ENCODE data around the gene SRSF7.

The SRSF7 gene

DNA sequence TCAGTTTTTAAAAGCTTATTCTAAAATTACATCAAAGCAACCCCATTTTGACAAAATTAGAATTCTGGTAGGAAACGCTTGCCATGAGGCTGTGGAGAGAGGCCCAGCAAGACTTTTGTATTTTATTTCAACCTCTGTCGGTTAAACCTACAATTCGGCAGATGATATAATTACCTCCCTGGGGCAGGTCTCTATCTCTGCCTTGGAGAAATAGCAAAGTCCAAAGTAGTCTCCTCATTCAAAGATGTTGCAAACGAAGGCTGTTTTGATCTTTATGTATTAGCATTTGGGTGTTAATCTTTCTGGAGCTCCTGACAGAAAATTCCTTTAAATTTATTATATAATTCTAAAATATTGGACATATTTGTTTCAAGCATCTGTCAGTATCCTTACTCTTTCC, 49.6 kb downstream of the SRSF7 start:
- H3K4me3 ChIP-seq (ENCODE audit: low read depth, low read length), result no peak overlapping the region
- H3K4me1 ChIP-seq (ENCODE audit: control insufficient read depth, insufficient read depth, low read length), result no peaks in the 10 kb centered on the region
- H3K27ac ChIP-seq (ENCODE audit: low read depth, low read length), result no peak overlapping the region
- no peaks in the 10 kb centered on the region for H3K9me3 ChIP-seq (ENCODE audit: control insufficient read depth, insufficient read depth, low read length)
- H3K27me3 ChIP-seq (ENCODE audit: control insufficient read depth, insufficient read depth, low read length), result no peaks in the 10 kb centered on the region
- no peaks in the 10 kb centered on the region for H3K36me3 ChIP-seq (ENCODE audit: control insufficient read depth, insufficient read depth, low read length)
- no peak overlapping the region for H3K9ac ChIP-seq (ENCODE audit: low read depth, low read length)

DNA sequence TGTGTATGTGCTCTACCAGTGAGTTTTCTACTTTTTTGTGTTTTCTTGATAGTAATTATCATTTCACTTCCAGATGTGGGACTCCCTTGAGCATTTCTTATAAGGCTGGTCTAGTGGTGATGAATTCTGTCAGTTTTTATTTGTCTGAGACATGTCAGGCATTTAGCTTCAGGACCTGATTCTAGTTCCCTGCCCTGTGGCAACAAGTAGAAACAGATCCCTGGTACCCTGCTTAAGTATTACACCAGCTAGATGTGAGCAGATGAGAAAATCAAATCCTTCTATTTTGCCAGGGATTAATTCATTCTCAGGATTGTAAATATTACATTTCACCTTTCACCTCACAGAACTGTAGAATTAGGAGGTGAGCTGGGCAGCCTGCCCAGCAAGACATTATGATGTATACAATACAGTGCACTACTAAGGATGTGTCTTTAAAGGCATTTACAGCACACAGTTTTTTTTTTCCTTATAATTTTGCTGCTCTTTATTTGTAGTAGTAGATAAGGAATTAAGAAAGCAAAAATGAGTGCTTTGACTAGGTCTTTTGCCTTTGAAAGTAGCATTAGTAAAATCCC, 50.2 kb downstream of the SRSF7 start:
- Histone ChIP-seq H3K4me1 (ENCODE audit: control insufficient read depth, insufficient read depth, low read length) (no peaks in the 10 kb centered on the region), H3K27ac (ENCODE audit: low read depth, low read length) (no peak overlapping the region), H3K4me3 (ENCODE audit: low read depth, low read length) (no peak overlapping the region), H3K9me3 (ENCODE audit: control insufficient read depth, insufficient read depth, low read length) (no peaks in the 10 kb centered on the region), H3K36me3 (ENCODE audit: control insufficient read depth, insufficient read depth, low read length) (no peaks in the 10 kb centered on the region), H3K9ac (ENCODE audit: low read depth, low read length) (no peak overlapping the region), H3K27me3 (ENCODE audit: control insufficient read depth, insufficient read depth, low read length) (no peaks in the 10 kb centered on the region)

DNA sequence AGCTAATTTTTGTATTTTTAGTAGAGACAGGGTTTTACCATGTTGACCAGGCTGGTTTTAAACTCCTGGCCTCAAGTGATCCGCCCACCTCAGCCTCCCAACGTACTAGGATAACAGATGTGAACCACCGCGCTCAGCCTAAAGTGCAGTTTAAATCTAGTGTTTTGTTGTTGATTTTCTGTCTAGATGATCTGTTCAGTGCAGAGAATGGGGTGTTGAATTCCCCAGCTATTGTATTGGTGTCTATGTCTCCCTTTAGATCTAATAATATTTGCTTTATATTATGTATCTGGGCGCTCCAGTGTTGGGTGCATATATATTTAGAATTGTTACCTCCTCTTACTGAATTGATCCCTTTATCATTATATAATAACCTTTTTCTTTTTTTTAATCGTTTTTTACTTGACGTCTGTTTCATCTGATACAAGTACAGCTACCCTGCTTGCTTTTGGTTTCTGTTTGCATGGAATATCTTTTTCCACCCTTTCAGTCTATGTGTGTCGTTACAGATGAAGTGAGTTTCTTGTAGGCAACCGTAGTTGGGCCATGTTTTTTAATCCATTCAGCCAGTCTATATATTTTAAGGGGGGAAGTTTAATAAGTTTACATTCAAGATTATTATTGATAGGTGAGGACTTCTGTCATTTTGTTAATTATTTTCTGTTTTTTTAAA, 50.9 kb downstream of the SRSF7 start:
- H3K4me3 ChIP-seq (ENCODE audit: low read depth, low read length), result no peak overlapping the region
- no peaks in the 10 kb centered on the region for H3K27me3 ChIP-seq (ENCODE audit: control insufficient read depth, insufficient read depth, low read length)
- H3K9ac ChIP-seq (ENCODE audit: low read depth, low read length), result no peak overlapping the region
- no peak overlapping the region for H3K27ac ChIP-seq (ENCODE audit: low read depth, low read length)
- no peaks in the 10 kb centered on the region for H3K4me1 ChIP-seq (ENCODE audit: control insufficient read depth, insufficient read depth, low read length)
- no peaks in the 10 kb centered on the region for H3K9me3 ChIP-seq (ENCODE audit: control insufficient read depth, insufficient read depth, low read length)
- no peaks in the 10 kb centered on the region for H3K36me3 ChIP-seq (ENCODE audit: control insufficient read depth, insufficient read depth, low read length)

DNA sequence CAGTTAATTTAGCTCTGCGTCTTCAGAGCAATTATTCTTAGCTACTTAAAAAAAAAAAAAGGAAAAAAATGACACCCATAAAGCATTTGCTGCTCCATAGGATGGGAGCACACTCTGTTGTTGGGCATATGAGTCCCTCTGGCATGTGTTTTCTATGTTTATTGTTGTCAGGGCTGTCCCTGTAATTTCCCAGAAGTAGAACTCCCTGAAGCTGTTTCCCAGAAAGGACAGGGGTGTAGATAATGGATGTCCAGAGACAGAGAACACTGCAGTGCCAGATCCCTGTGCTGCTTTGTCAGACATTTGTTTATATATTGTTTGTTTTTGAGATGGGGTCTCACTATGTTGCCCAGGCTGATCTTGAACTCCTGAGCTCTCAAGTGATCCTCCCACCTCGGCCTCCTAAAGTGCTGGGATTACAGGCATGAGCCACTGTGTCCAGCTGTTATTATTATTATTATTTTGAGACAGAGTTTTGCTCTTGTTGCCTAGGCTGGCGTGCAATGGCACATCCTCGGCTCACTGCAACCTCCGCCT, 52.6 kb downstream of the SRSF7 start:
- H3K36me3 ChIP-seq (ENCODE audit: control insufficient read depth, insufficient read depth, low read length), result no peaks in the 10 kb centered on the region
- no peak overlapping the region for H3K9ac ChIP-seq (ENCODE audit: low read depth, low read length)
- no peak overlapping the region for H3K27ac ChIP-seq (ENCODE audit: low read depth, low read length)
- no peaks in the 10 kb centered on the region for H3K27me3 ChIP-seq (ENCODE audit: control insufficient read depth, insufficient read depth, low read length)
- H3K4me1 ChIP-seq (ENCODE audit: control insufficient read depth, insufficient read depth, low read length), result no peaks in the 10 kb centered on the region
- H3K9me3 ChIP-seq (ENCODE audit: control insufficient read depth, insufficient read depth, low read length), result no peaks in the 10 kb centered on the region
- no peak overlapping the region for H3K4me3 ChIP-seq (ENCODE audit: low read depth, low read length)

DNA sequence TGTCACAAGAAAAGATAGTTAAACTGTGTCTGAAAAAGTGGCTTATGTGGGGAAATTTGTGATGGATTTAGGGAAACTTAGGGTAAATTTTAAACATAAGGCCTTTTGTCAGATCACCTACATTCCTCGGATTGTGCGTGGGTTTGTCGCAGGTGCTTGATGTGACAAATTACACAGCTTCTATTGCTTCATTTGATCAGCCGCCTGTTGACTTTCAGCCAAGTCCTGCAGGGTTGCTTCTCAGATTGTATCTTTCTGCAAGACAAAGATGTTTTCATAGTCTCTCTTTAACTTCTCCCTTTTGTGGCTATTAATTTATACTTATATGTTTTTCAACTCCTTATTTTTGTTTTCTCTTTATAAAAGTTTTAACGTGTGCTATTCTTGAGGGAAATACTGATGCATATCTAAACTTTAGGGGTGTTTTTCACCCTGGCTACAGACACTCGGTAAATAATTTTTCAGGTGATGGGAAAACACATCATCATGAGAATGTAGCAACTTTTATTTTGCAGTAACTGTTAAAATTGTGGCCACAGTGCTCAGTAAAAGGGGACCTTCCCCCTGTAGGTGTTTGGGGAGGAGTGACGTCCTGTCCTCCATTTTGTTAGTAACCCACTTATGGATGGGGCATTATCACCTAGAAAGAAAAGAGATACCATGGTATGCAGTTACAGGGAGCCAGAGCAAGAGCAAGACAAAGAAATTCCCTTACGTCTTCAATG, 53.9 kb downstream of the SRSF7 start:
- no peaks in the 10 kb centered on the region for H3K4me1 ChIP-seq (ENCODE audit: control insufficient read depth, insufficient read depth, low read length)
- H3K9ac ChIP-seq (ENCODE audit: low read depth, low read length), result no peak overlapping the region
- no peak overlapping the region for H3K4me3 ChIP-seq (ENCODE audit: low read depth, low read length)
- no peak overlapping the region for H3K27ac ChIP-seq (ENCODE audit: low read depth, low read length)
- no peaks in the 10 kb centered on the region for H3K9me3 ChIP-seq (ENCODE audit: control insufficient read depth, insufficient read depth, low read length)
- H3K27me3 ChIP-seq (ENCODE audit: control insufficient read depth, insufficient read depth, low read length), result no peaks in the 10 kb centered on the region
- no peaks in the 10 kb centered on the region for H3K36me3 ChIP-seq (ENCODE audit: control insufficient read depth, insufficient read depth, low read length)
